HG03520 (cell line): ENCODE measurements around the gene CEP250.
"Not testable (repeated sequence)": the region's sequence is repeated elsewhere in the genome, so short reads cannot be mapped to it uniquely, and the experiment has no call there.

Experiments
- ATAC-seq: cut with Tn5 transposase; IDR thresholded peaks from one replicate; pipeline ENCODE4 v1.9.1; 2021; ENCODE audit warnings: mild to moderate bottlenecking, moderate library complexity; ENCODE audit not compliant: unreplicated experiment

CEP250 gene

DNA sequence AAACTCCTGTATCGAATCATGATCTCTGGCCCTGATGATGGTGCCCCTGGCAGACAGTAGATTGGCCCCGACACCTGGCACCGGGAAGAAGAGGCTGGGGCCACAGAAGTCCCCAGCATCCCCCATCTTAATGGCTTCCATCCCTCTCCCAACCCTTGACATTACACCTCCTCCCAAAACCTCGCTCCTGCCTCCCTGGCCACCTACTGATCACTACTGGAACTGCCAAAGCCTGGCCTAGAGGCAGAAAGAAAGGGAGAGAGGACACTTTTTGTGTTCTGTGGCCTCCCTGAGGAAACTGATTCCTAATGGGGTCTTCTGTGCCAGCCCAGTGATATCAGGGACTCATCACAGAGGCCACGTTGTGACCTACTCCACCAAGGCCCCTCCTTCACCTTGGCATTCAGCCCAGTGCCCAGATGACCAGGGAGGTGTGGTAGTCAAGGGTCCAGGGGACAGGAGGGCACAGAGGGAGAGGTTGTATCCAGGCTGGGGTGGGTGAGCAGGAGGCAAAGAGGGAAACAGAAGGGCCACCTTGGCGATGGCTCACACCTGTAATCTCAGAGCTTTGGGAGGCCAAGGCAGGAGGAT, 68.0 kb downstream of the CEP250 start:
- no peak for ATAC-seq

DNA sequence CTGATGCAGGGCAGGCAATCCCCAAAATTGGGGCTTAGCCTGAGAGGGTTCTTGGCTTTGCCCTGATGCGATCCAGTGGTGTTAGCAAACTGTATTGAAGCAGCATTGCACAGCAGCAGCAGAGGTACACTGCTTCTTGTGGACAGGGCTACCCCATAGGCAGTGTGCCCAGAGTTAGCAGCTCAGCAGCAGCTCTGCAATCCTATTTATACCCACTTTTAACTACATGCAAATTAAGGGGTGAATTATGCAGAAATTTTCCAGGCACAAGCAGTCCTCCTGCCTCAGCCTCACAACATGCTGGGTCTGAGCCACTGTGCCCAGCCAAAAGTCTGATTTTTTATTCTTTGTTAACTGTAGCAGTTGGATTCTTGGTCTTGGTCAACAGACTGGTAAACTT, 70.2 kb downstream of the CEP250 start:
- ATAC-seq: no peak

DNA sequence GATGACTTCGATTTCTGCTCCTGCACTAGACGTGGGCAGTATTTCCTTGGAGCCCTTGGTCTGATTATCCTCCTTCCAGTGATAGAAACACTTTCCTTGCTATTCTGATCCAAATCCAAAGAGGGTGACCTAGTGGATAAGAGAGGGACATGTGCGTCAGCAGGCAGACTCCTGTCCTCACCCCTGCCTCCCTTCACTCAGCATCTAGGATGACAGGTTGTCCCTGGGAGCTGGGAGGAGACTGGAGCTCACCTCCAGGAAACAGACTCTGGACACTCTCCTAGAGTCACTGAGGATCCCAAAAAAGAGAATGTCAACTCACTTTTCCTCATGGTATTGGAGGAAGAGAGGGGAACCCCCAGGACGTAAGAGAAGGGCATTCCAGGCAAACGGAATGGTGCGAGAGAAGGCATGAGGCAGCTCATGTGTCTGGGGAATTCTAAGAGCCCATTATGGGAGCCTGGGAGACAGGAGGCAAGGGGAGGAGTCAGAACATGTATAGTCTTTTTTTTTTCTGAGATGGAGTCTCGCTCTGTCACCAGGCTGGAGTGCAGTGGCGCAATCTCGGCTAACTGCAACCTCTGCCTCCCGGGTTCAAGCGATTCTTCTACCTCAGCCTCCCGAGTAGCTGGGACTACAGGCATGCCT, 71.8 kb downstream of the CEP250 start:
- no peak for ATAC-seq

DNA sequence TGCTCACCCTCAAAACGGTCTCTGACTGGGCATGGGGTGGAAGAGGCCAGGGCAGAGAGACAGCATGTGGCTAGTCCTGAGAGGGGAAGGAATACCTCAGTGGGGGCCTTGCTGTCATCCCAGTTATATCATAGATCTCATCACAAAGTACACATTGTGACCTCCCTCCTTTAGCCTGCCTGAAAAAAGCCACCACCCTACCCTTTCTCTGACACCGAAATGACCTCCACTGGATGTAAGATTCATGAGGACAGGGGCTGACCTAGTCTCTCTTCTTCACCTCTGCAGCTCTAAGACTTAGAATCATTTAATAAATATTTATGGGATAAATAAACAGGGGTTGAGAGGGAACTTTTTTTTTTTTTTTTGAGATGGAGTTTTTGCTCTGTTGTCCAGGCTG, 74.2 kb downstream of the CEP250 start, which contains the start of gene C20orf173:
TSS of gene C20orf173 (minus strand) at position 101 of the 400 bp plus-strand sequence. CDS start 279 bp downstream, outside the sequence.
- no peak for ATAC-seq

DNA sequence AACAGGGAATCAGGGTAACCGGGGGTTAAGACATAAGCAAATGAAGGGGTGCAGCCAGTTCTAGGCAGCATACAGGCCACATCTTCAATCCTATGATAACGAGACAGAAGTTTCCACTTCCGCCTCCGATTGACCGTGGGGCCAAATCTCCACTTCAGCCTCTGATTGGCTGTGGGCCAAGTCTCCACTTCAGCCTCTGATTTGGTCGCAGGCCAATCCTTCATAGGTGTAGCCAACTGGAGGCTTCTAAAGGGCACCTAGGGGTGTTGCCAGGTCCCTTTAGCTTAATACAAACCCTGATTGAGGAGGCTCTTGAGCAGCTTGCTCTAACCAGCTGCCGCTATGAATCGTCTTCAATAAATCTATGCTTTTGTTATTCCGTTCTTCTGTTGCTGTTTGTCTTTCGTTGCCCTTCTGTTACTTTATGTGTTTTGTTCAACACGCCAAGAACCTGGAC, 84.4 kb downstream of the CEP250 start:
- no peak for ATAC-seq

DNA sequence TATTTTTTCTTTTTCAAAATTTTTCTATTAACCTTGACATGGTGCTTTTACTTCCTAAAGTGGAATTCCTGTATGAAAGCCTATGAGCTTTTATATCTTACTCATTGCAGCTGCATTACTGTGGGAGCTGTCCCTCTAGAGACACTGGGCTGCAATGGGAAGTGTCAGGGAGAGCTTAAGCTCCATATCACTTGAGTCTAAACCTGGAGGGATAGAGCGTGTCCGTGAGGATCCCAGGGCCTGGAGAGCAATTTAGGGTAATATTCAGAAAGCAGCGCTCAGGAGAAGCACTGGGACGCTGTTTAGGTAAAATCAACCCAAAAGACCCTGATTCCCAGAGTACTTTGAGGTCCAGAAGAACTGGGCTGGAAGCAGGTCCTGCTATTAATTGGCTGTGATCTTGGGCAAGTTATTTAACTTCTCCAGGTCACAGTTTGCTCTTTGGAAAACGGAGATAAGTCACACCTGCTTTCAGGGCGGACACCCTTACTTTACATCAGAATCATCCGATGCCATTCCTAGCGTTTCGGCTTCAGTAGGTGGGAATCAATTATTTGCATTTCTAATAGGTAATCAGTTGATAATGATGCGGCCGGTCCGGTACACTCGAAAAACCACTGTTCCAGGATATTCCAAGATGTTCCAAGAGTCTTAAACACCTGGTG, 85.9 kb downstream of the CEP250 start:
- no peak for ATAC-seq

DNA sequence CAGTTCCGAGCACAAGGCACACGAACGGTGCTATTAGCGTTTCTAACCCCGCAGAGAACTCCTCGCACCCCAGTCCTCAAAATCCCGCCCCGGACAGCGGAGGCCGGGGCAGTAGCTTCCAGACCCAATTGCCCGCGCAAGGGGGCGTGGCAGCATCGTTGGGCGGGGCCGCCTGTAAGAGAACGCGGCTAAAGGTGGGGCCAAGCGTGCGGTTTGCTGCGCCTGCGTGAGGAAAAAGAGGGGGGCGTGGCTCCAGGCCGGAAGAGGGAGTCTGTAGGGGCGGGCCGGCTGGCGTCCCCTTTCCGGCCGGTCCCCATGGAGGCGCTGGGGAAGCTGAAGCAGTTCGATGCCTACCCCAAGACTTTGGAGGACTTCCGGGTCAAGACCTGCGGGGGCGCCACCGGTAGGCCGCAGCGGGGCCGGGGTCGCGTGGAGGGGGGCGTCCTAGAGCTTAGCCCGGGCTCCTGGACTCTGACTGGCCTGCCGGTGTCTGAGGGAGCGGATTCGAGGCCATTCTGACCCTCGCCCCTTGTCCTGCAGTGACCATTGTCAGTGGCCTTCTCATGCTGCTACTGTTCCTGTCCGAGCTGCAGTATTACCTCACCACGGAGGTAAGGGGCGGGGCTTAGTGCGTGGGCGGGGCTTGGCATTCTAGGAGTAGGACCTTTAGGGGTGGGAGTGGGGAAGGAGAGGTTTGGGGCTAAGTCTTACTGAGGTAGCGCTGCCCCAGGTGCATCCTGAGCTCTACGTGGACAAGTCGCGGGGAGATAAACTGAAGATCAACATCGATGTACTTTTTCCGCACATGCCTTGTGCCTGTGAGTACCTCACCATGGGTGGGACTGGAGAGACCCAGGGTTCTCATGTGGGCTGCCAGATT, 86.6 kb downstream of the CEP250 start, which contains the start of gene ERGIC3:
TSS of gene ERGIC3 (plus strand) at position 296 of the 880 bp plus-strand sequence. CDS start at position 316, 20 bp downstream.
- peak; percentile 95 for ATAC-seq

DNA sequence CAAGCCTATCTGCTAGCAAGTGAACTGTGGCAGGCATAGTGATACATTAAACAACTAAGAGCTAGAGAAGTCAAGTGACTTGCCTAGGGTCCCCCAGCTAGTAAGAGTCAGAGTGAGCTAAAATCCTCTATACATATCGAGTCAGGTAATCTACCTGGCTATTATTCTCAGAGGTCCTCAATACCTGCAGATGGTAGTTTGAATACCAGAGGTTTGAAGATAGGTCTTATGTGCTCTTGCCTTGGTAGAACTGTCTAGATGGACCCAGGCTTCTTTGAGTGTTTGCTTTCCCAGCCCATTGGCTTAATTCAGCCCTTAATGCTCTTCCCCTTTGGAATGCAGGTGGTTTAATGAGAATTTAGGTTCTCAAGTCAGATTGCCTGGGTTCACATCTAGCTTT, 87.6 kb downstream of the CEP250 start:
- no peak for ATAC-seq

DNA sequence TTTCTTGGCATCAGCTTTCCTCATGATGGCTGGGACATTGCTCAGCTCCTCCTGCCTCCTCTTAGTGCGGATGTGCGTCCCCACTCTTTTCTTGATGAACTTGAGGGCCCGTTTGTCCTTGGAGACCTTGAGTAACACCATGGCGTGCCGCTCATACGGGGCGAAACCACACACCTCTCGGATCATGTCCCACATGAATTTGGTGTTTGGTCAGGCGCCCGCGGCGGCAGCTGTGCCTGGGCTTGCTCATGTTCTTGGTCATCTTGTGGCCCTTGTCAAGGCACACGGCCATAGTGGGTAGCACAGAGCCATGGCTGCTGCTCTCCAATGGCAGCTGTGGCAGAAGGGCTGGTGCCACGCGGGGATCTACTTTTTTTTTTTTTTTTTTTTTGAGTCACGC, 89.0 kb downstream of the CEP250 start:
- ATAC-seq: no peak

DNA sequence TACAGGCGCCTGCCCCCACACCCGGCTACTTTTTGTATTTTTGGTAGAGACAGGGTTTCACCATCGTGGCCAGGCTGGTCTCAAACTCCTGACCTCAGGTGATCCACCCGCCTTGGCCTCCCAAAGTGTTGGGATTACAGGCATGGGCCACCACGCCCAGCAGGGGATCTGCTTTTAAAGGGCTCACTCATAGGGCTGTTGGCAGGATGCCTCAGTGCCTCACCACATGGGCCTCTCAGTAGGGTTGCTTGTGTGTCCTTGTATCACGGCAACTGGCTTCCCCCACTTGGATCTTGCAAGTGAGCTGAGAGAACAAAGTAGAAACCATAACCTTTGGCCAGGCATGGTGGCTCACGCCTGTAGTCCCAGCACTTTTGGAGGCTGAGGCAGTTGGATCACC, 89.5 kb downstream of the CEP250 start:
- ATAC-seq: not testable (repeated sequence)

DNA sequence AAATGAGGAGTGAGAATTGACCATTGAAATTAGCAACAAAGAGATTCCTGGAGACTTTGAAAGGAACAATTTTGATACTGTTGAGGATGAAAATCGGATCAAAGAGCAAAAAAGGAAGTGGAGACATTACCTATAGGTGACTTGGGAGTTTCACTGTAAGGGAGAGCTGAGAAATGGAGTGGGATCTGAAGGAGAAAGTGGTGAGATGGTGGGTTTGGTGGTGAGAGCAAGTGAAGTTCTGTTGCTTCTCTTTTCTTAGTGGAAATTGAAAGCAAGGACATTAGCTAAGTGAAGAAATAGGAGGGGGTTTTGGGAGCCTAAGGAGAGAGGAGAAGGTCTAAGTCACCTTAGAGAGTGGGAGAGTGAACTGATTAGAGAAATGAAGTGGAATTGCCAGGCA, 90.7 kb downstream of the CEP250 start:
- no peak for ATAC-seq

DNA sequence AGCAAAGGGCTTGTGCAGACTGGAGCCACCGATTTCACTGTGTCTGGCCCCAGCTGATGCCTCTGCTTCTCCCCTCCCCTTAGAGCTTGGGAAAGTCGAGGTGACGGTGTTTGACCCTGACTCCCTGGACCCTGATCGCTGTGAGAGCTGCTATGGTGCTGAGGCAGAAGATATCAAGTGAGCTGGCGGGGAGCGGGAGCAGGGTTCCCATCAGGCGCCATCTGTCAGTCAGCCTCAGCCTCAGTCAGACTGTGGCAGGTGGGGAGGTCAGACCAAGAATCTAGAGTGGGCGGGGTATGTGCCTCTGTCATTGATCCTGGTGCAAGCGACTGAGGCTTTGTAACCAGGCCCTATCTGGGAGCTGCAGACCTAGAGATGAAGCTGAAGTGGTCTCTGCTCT, 91.9 kb downstream of the CEP250 start:
- ATAC-seq: no peak

DNA sequence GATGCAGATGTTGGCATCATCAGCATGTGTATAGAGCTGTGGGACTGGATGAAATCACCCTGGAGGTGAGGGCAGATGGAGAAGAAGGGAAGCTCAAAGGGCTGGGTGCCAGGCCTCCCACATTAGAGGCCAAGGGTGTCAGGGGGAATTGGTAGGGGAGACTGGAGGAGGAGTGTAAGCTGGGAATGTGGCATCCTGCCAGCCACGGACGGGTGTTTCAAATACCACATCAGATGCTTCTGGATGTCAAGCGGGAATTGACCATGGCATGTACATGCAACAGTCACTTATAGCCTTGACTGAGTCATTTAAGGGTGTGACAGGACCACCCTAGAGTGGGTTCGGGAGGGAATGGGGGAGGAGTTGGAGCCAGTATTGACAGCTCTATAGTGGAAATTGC, 96.1 kb downstream of the CEP250 start:
- no peak for ATAC-seq

DNA sequence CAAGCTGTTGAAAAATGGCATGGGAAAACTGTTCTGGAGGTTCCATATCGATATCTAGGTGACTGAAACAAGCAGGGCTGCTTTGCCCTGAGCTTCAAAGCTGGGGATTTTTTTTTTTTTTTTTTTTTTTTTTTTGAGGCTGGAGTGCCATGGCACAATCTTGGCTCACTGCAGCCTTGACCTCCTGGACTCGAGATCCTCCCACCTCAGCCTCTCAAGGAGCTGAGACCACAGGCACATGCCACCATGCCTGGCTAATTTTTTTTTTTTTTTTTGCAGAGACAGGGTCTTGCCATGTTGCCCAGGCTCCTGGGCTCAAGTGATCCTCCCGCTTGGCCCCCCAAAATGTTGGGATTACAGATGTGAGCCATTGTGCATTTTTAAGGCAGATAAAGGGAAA, 97.5 kb downstream of the CEP250 start:
- ATAC-seq: no peak

DNA sequence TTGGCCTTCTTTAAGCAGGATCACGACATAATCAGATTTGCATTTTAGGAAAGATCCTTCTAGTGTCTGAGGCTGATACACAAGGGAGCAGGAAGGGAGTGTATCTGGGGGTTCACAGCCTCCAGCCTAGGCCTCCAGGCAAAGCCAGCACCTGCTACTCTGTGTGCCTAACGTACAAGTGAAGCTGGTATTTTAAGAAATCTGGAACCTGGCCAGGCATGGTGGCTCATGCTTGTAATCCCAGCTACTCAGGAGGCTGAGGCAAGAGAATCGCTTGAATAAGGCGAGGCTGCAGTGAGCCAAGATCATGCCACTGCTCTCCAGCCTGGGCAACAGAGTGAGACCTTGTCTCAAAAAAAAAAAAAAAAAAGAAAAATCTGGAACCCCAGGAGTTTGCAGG, 100.1 kb downstream of the CEP250 start:
- ATAC-seq: not testable (repeated sequence)

DNA sequence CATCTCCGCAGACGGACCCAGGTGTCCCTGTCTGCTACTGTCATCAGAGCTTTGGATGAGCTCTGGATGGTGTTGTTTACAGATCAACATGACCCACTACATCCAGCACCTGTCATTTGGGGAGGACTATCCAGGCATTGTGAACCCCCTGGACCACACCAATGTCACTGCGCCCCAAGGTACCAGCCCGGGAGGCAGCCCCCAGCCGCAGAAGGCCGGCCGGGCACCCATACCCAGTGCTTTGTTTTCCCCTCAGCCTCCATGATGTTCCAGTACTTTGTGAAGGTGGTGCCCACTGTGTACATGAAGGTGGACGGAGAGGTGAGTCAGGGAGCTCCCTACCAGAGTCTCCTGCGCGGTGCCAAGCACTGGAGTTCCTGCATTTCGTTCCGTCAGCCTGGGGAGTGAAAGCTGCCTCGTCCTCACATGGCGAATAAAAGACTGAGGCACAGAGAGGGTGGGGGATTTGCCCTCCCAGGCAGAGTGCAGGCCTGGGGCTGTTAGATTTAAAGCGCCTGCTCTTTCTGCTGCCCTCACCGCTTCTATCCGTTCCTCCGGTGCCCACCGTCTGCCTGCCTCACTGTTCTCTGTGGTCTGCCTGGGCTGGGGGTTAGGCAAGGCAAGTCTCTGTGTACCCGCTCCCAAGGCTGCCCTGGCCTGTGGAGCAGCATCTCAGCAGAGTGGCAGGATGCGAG, 100.7 kb downstream of the CEP250 start:
- no peak for ATAC-seq

DNA sequence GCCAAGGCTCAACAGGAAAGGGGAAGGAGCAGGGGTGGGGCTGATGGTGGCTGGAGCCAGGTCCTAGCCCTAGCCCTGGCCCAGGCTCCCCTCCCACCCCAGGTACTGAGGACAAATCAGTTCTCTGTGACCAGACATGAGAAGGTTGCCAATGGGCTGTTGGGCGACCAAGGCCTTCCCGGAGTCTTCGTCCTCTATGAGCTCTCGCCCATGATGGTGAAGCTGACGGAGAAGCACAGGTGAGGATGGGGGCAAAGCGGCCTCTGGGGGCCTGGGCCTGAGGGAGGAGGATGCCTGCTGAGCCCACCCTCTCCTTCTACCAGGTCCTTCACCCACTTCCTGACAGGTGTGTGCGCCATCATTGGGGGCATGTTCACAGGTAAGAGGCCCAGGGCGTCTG, 101.5 kb downstream of the CEP250 start:
- no peak for ATAC-seq

DNA sequence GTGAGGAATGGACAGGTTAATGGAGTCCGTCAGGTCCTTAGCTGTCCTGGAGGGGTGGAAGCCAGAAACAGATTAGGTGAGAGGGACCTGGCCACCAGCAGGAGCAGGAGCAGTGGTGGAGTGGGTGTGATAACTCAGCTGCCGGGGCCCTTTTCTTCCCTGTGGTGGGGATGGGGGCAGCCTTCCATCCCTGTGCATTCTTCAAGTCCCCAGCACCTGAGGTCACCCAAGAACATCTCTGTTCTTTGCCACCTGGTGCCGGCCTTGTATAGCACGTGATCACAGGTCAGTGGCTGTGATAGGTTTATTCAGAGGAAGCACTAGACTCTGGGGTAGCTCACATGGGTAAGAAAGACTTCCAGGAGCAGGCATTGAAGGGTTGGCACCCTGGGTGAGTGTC, 103.1 kb downstream of the CEP250 start:
- no peak for ATAC-seq

DNA sequence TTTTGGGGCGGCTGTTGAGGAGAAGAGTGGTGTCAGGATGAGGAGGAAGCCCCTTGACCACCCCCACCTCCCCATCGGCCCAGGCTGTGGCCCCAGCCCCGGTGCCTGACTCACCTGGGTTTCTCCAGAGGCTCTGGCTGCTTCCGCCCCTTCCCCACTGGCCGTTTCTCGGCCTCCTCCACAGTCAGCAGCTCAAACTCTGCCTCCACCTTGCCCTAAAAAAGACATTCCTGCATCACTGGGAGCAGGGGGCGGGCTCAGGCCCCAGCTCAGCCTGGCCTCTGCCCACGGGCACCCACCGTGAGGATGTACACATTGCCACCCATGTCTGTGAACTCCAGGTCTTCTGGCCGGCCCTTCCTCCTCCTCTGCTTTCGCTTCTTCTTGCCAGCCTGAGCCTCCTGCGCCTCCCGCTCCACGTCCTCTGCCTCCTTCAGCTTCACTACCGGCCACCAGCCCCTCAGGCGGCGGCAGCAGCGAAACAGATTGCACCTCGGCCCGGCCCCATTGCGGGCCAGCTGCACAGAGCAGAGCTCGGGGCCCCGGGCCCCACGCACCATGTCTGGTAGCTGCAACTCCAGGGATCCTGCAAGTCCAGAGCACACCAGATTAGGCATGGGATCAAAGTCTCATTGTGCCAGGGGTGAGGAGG, 103.8 kb downstream of the CEP250 start:
- no peak for ATAC-seq

DNA sequence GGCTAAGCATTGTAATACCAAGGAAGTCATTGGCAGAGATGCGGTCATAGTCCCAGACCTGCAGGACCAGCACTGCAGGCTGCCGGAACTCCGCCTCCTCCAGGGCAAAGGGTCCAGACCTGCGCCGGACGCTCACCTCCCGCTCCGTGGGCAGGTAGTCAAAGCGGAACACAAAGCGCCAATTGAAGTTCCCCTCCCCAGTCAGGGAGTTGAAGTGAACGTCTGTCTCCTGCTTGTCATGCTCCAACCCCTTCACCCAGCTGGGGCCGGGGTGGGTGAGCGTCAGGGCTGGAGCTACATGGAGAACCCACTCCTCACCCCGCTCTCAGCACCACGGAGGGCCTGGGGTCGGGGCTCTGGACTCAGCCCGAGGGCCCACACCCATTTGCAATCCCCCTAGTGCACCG, 104.7 kb downstream of the CEP250 start:
- ATAC-seq: no peak
